Fibroblast of lung (primary cell): ENCODE measurements around the gene PUS7. TPM values are rescaled to one million over a fixed set of nuclear protein-coding genes. Genes with fewer than 3 reads are reported as not detected.
"Not testable (repeated sequence)": the region's sequence is repeated elsewhere in the genome, so short reads cannot be mapped to it uniquely, and the experiment has no call there.

Source experiments
- DNase-seq, 2 donors: peaks; one replicate each; pipeline versions ENCODE4 v3.0.0 to v3.0.0-alpha.2; 2010; ENCODE audit warnings: low read depth in 2 of 2
- H2AFZ ChIP-seq: 2 replicates; pipeline ENCODE4 v1.5.1; 2012; ENCODE audit warnings: low read length, control low read depth, inconsistent platforms
- H3K27ac ChIP-seq: 2 replicates; pipeline ENCODE4 v1.5.1; 2011; ENCODE audit warnings: low read length, control low read depth; ENCODE audit not compliant: insufficient read depth
- H3K27me3 ChIP-seq: 2 replicates; pipeline ENCODE4 v1.5.1; 2011; ENCODE audit warnings: mild to moderate bottlenecking, low read length; ENCODE audit not compliant: control insufficient read depth, insufficient read depth
- H3K36me3 ChIP-seq: 2 replicates; pipeline ENCODE4 v1.5.1; 2011; ENCODE audit warnings: low read length; ENCODE audit not compliant: control insufficient read depth, insufficient read depth
- H3K4me1 ChIP-seq: 2 replicates; pipeline ENCODE4 v1.5.1; 2011; ENCODE audit warnings: low read length; ENCODE audit not compliant: control insufficient read depth, insufficient read depth; ENCODE audit errors: extremely low read depth
- H3K4me2 ChIP-seq: 2 replicates; pipeline ENCODE4 v1.5.1; 2011; ENCODE audit warnings: low read length, control low read depth; ENCODE audit not compliant: insufficient read depth; ENCODE audit errors: extremely low read depth
- H3K4me3 ChIP-seq, 4 experiments: fragments of 200-600 bp in 1 of 4; sonication (generic) in 1 of 4; replicated peaks in 1 of 4; 2 replicates each; pipeline ENCODE4 v1.5.1; 2011 to 2016; ENCODE audit warnings: low read length in 4 of 4, low read depth in 3 of 4, mild to moderate bottlenecking in 3 of 4, control low read depth in 2 of 4, inconsistent platforms in 1 of 4, mixed read lengths in 1 of 4; ENCODE audit not compliant: insufficient read depth in 1 of 4; ENCODE audit errors: control extremely low read depth in 1 of 4
- H3K79me2 ChIP-seq: 2 replicates; pipeline ENCODE4 v1.5.1; 2012; ENCODE audit warnings: mild to moderate bottlenecking, low read length, inconsistent platforms; ENCODE audit not compliant: control insufficient read depth, insufficient read depth
- H3K9ac ChIP-seq: 2 replicates; pipeline ENCODE4 v1.5.1; 2011; ENCODE audit warnings: mild to moderate bottlenecking, low read length, control low read depth; ENCODE audit not compliant: insufficient read depth
- H3K9me3 ChIP-seq: 2 replicates; pipeline ENCODE4 v1.5.1; 2012; ENCODE audit warnings: low read depth, low read length; ENCODE audit not compliant: control insufficient read depth, insufficient read depth
- H4K20me1 ChIP-seq: 2 replicates; pipeline ENCODE4 v1.5.1; 2011; ENCODE audit warnings: low read length; ENCODE audit not compliant: control insufficient read depth, insufficient read depth; ENCODE audit errors: extremely low read depth
- CTCF ChIP-seq, 2 donors: IDR thresholded peaks in 1 of 2; conservative IDR thresholded peaks in 1 of 2; 1 replicate in 1 of 2; 2 replicates in 1 of 2; pipeline ENCODE4 v1.5.1; 2011 to 2012; ENCODE audit warnings: low read length in 2 of 2, control low read depth in 1 of 2, inconsistent platforms in 1 of 2, low read depth in 1 of 2, mild to moderate bottlenecking in 1 of 2
- EZH2 ChIP-seq: IDR thresholded peaks from 2 replicates; pipeline ENCODE4 v1.5.1; 2012; ENCODE audit warnings: low read length, control low read depth, mild to moderate bottlenecking; ENCODE audit errors: missing control alignments
- polyA plus RNA-seq, 2 donors: library from polyadenylated mRNA; depleted of rRNA in 1 of 2; stranded (reverse) in 1 of 2; unstranded in 1 of 2; fragments of >200 nt; gene quantifications; 2 replicates each; pipeline ENCODE4 v1.2.1, GENCODE V29; 2011 to 2012; ENCODE audit warnings: missing spikeins in 1 of 2
- total RNA-seq: library from RNA; depleted of rRNA; stranded (reverse); fragments of >200 nt; gene quantifications from 2 replicates; pipeline ENCODE4 v1.2.1, GENCODE V29; 2014

Gene PUS7
- total and polyA plus RNA-seq, 2 donors (not counting 1 experiment from before 2014, with no cell fraction given) = 8.8 to 16.0 TPM

- Histone ChIP-seq H3K36me3 (no peaks in the 10 kb centered on the region), H3K79me2 (no peaks in the 10 kb centered on the region), H4K20me1 (no peaks in the 10 kb centered on the region), H3K4me3 (no peak overlapping the region), H3K4me2 (no peak overlapping the region), H3K9me3 (no peaks in the 10 kb centered on the region), H3K9ac (no peak overlapping the region), H2AFZ (no peak overlapping the region), H3K27ac (no peak overlapping the region), H3K4me1 (no peaks in the 10 kb centered on the region), H3K27me3 (no peaks in the 10 kb centered on the region)
- no peak for TF ChIP-seq EZH2
- no peak for TF ChIP-seq CTCF (conservative IDR thresholded peaks at IDR 0.05 in 1 of 2, IDR thresholded peaks at IDR 0.05 in 1 of 2; ENCODE audit: low read depth in 1 of 2, low read length in 2 of 2)
- no peak for DNase-seq
These were observed 73.9 kb downstream of the PUS7 start for GRCh38 chr7:105448181-105448580.

GRCh38 chr7:105444342-105444987 lies 77.6 kb downstream of the PUS7 start:
- no peaks in the 10 kb centered on the region for H3K79me2 ChIP-seq
- H4K20me1 ChIP-seq = no peaks in the 10 kb centered on the region
- H3K9ac ChIP-seq = no peak overlapping the region
- no peaks in the 10 kb centered on the region for H3K27me3 ChIP-seq
- no peaks in the 10 kb centered on the region for H3K9me3 ChIP-seq
- H3K36me3 ChIP-seq = no peaks in the 10 kb centered on the region
- DNase-seq = no peak
- H3K27ac ChIP-seq = no peak overlapping the region
- TF ChIP-seq EZH2 = no peak
- no peak for TF ChIP-seq CTCF (conservative IDR thresholded peaks at IDR 0.05 in 1 of 2, IDR thresholded peaks at IDR 0.05 in 1 of 2; ENCODE audit: low read depth in 1 of 2, low read length in 2 of 2)
- no peak overlapping the region for H3K4me2 ChIP-seq
- H3K4me3 ChIP-seq = no peak overlapping the region
- no peak overlapping the region for H2AFZ ChIP-seq
- H3K4me1 ChIP-seq = no peaks in the 10 kb centered on the region

- not testable (repeated sequence) for H3K9me3 ChIP-seq, H2AFZ ChIP-seq, H3K27ac ChIP-seq, DNase-seq, H3K4me2 ChIP-seq, H3K4me1 ChIP-seq, H3K4me3 ChIP-seq, H3K27me3 ChIP-seq, H3K36me3 ChIP-seq, H3K79me2 ChIP-seq, H3K9ac ChIP-seq, H4K20me1 ChIP-seq
These were observed 79.9 kb downstream of the PUS7 start for GRCh38 chr7:105442214-105442613.
